Ovary (tissue), 9 donors: ENCODE measurements around the gene BCL7C. TPM values are rescaled to one million over a fixed set of nuclear protein-coding genes. Genes with fewer than 3 reads are reported as not detected.

Source experiments
- DNase-seq, 5 donors: peaks; one replicate each; pipeline ENCODE4 v3.0.0-alpha.2; 2019 to 2020
- H3K27ac ChIP-seq, 2 donors: fragments of 200-600 bp; one replicate each; pipeline versions ENCODE4 v1.5.1 to v1.8.0; 2019 to 2022
- H3K27me3 ChIP-seq: fragments of 200-600 bp; one replicate; pipeline ENCODE4 v1.8.0; 2022
- H3K36me3 ChIP-seq: fragments of 200-600 bp; sonication (generic); one replicate; pipeline ENCODE4 v1.5.1; 2019
- H3K4me1 ChIP-seq: one replicate; pipeline ENCODE4 v1.8.1; 2013; ENCODE audit warnings: mild to moderate bottlenecking, moderate library complexity; ENCODE audit not compliant: insufficient read depth
- H3K4me3 ChIP-seq: fragments of 200-600 bp; sonication (generic); one replicate; pipeline ENCODE4 v1.5.1; 2017
- H3K9me3 ChIP-seq, 2 donors: fragments of 200-600 bp in 1 of 2; sonication (generic) in 1 of 2; one replicate each; pipeline versions ENCODE4 v1.5.1 to v1.8.1; 2013 to 2019; ENCODE audit warnings: mild to moderate bottlenecking in 1 of 2, moderate library complexity in 1 of 2
- CTCF ChIP-seq, 3 donors: fragments of 450-650 bp in 2 of 3; fragments of 200-600 bp in 1 of 3; IDR thresholded peaks; one replicate each; pipeline versions ENCODE4 v1.5.1 to v1.8.0; 2016 to 2022; ENCODE audit warnings: antibody characterized with exemption in 3 of 3, mild to moderate bottlenecking in 1 of 3
- EP300 ChIP-seq: sonication (generic); formaldehyde crosslinking; IDR thresholded peaks from one replicate; pipeline ENCODE4 v1.6.1; 2017; ENCODE audit warnings: antibody characterized with exemption
- POLR2A ChIP-seq: fragments of 450-650 bp; IDR thresholded peaks from one replicate; pipeline ENCODE4 v1.6.1; 2017; ENCODE audit warnings: antibody characterized with exemption, mild to moderate bottlenecking, moderate library complexity
- WGBS, 3 donors: extraction: QIAGEN DNeasy Blood & Tissue Kit in 1 of 3; methylation state at CpG; one replicate each; pipeline versions ENCODE4 v1.1.5 to v1.1.7; 2013 to 2017; 5-methylcytosine and 5-hydroxymethylcytosine counted together
- intact Hi-C, 4 donors: fragments of 100-400 bp; cut with DNase I; formaldehyde crosslinking; loops; one replicate each; pipeline versions ENCODE4 v1.11.0 to v1.15.1; 2022 to 2023
- polyA plus RNA-seq, 2 donors: library from polyadenylated mRNA; stranded (reverse); fragments of 200-250 nt in 1 of 2; fragments of 350-450 nt in 1 of 2; fragmentation: Illumina TruSeq in 1 of 2; extraction: RNeasy Lipid Tissue Mini Kit (QIAGEN cat#74804) in 1 of 2; gene quantifications; one replicate each; pipeline ENCODE4 v1.2.3, GENCODE V29; 2013 to 2014
- total RNA-seq, 7 donors: library from RNA; depleted of rRNA in 2 of 7; stranded (reverse); fragments of >200 nt in 2 of 7; fragmentation: NEBNext Ultra II Directional in 3 of 7; extraction: Animal tissue kit (Norgen Biotek cat#: 25700) in 3 of 7; gene quantifications; one replicate each; pipeline versions ENCODE4 v1.1.0 to v1.2.4, GENCODE V29; 2016 to 2023
- donor health status: DM: no; HTN: no; CAD: no; lungs with moderate emphysema.
- donor health status: DM: no; HTN: no; CAD: no.
- donor health status: Bipolar disorder and iron deficiency.
- donor health status: DM: yes; HTN: yes; CAD: no.
- donor health status: DM: no; HTN: no; CAD: no.
- donor health status: DM: yes; HTN: yes; CAD: no.

BCL7C gene
- total and polyA plus RNA-seq, 9 donors, result 13.3 to 54.8 (median 46.6) TPM

GRCh38 chr16:30937692-30938091 is 43.8 kb upstream of the BCL7C start:
- H3K36me3 ChIP-seq, result no peaks in the 10 kb centered on the region
- 60 to 64% (median 62%) methylated on average over 5 of the region's 5 CpGs for WGBS, 3 donors

GRCh38 chr16:30934827-30935557 is 41.1 kb upstream of the BCL7C start:
- H3K36me3 ChIP-seq, result no peaks in the 10 kb centered on the region
- peak in 1 of 5 donors; percentile 55 for DNase-seq
- WGBS, 3 donors, result 57 to 65% (median 60%) methylated on average over 12 of the region's 12 CpGs

More at GRCh38 chr16:30937692-30938091, 43.8 kb upstream of the BCL7C start:
- Histone ChIP-seq H3K27ac (no peak overlapping the region), H3K4me1 (no peaks in the 10 kb centered on the region), H3K27me3 (no peaks in the 10 kb centered on the region), H3K4me3 (no peak overlapping the region), H3K9me3 (no peaks in the 10 kb centered on the region)
- TF ChIP-seq EP300, result no peak
- no peak for TF ChIP-seq CTCF (IDR thresholded peaks at IDR 0.05)
- no peak for TF ChIP-seq POLR2A
- intact Hi-C loops, result no loop called here
- DNase-seq, result no peak

GRCh38 chr16:30931068-30931650 is 37.3 kb upstream of the BCL7C start:
- 66 to 75% (median 67%) methylated on average over 12 of the region's 12 CpGs for WGBS, 3 donors
- no peaks in the 10 kb centered on the region for H3K27me3 ChIP-seq
- H3K4me1 ChIP-seq, result no peaks in the 10 kb centered on the region
- TF ChIP-seq EP300, result no peak
- TF ChIP-seq POLR2A, result no peak
- no peak for TF ChIP-seq CTCF (IDR thresholded peaks at IDR 0.05)
- H3K36me3 ChIP-seq, result no peaks in the 10 kb centered on the region
- no peaks in the 10 kb centered on the region for H3K9me3 ChIP-seq
- no peak for DNase-seq
- intact Hi-C loops, result no loop called here
- H3K27ac ChIP-seq, result no peak overlapping the region
- H3K4me3 ChIP-seq, result no peak overlapping the region

More at GRCh38 chr16:30934827-30935557, 41.1 kb upstream of the BCL7C start:
- Histone ChIP-seq H3K4me3 (no peak overlapping the region), H3K27me3 (no peaks in the 10 kb centered on the region), H3K9me3 (no peaks in the 10 kb centered on the region), H3K4me1 (no peaks in the 10 kb centered on the region), H3K27ac (no peak overlapping the region)
- intact Hi-C loops, result no loop called here
- TF ChIP-seq EP300, result no peak
- no peak for TF ChIP-seq CTCF (IDR thresholded peaks at IDR 0.05)
- no peak for TF ChIP-seq POLR2A

GRCh38 chr16:30930160-30930571 is 36.3 kb upstream of the BCL7C start:
- Histone ChIP-seq H3K9me3 (no peaks in the 10 kb centered on the region), H3K4me1 (no peaks in the 10 kb centered on the region), H3K4me3 (no peak overlapping the region), H3K27ac (no peak overlapping the region), H3K27me3 (no peaks in the 10 kb centered on the region), H3K36me3 (no peaks in the 10 kb centered on the region)
- 84 to 89% (median 88%) methylated on average over 34 to 35 of the region's 35 CpGs for WGBS, 3 donors
- DNase-seq, result peak in 1 of 5 donors; percentile 41
- intact Hi-C loops, result no loop called here
- TF ChIP-seq CTCF (IDR thresholded peaks at IDR 0.05) (no peak), EP300 (no peak), POLR2A (no peak)
